ENCODE measurements around the gene DLX4.

DLX4 gene

GRCh38 chr17:49992933-49993422 is 24.0 kb downstream of the DLX4 start:
- Histone ChIP-seq H3K27ac (ENCODE audit: low read length) (no peak overlapping the region), H3K4me3 (ENCODE audit: low read depth in 1 of 2, low read length in 2 of 2) (no peak overlapping the region), H3K9ac (ENCODE audit: low read depth, low read length) (no peak overlapping the region), H3K27me3 (ENCODE audit: insufficient read depth, low read length, poor library complexity) (peaks cover 61% of the 10 kb centered on the region), H2AFZ (ENCODE audit: low read depth, low read length) (no peak overlapping the region), H4K20me1 (ENCODE audit: insufficient read depth, low read length) (peaks cover 12% of the 10 kb centered on the region), H3K4me2 (ENCODE audit: insufficient read depth, low read length) (no peak overlapping the region), H3K4me1 (ENCODE audit: insufficient read depth, low read length) (peaks cover 11% of the 10 kb centered on the region), H3K36me3 (ENCODE audit: insufficient read depth, low read length) (no peaks in the 10 kb centered on the region), H3K9me3 (ENCODE audit: insufficient read depth, low read length, severe bottlenecking) (no peaks in the 10 kb centered on the region), H3K79me2 (ENCODE audit: insufficient read depth, low read length) (no peaks in the 10 kb centered on the region)
- ATAC-seq (ENCODE audit: insufficient read depth, low read depth) (no peak), DNase-seq (no peak)
- TF ChIP-seq CTCF (IDR thresholded peaks at IDR 0.05; ENCODE audit: borderline replicate concordance, extremely low read depth, low read length, poor library complexity, severe bottlenecking) = no peak
- no peak for TF ChIP-seq EZH2 (IDR thresholded peaks at IDR 0.05; ENCODE audit: borderline replicate concordance, low read depth, low read length, severe bottlenecking)

GRCh38 chr17:49993423-49994060 is 24.6 kb downstream of the DLX4 start:
- peaks cover 56% of the 10 kb centered on the region for H3K27me3 ChIP-seq (ENCODE audit: insufficient read depth, low read length, poor library complexity)
- peaks cover 16% of the 10 kb centered on the region for H3K4me1 ChIP-seq (ENCODE audit: insufficient read depth, low read length)
- no peak overlapping the region for H2AFZ ChIP-seq (ENCODE audit: low read depth, low read length)
- H3K4me3 ChIP-seq (ENCODE audit: low read depth in 1 of 2, low read length in 2 of 2) = no peak overlapping the region
- no peak overlapping the region for H3K27ac ChIP-seq (ENCODE audit: low read length)
- no peaks in the 10 kb centered on the region for H3K79me2 ChIP-seq (ENCODE audit: insufficient read depth, low read length)
- DNase-seq (no peak), ATAC-seq (ENCODE audit: insufficient read depth, low read depth) (no peak)
- H3K9ac ChIP-seq (ENCODE audit: low read depth, low read length) = no peak overlapping the region
- H3K9me3 ChIP-seq (ENCODE audit: insufficient read depth, low read length, severe bottlenecking) = no peaks in the 10 kb centered on the region
- H4K20me1 ChIP-seq (ENCODE audit: insufficient read depth, low read length) = peaks cover 9% of the 10 kb centered on the region
- no peak overlapping the region for H3K4me2 ChIP-seq (ENCODE audit: insufficient read depth, low read length)
- no peaks in the 10 kb centered on the region for H3K36me3 ChIP-seq (ENCODE audit: insufficient read depth, low read length)
- TF ChIP-seq EZH2 (IDR thresholded peaks at IDR 0.05; ENCODE audit: borderline replicate concordance, low read depth, low read length, severe bottlenecking) = no peak
- TF ChIP-seq CTCF (IDR thresholded peaks at IDR 0.05; ENCODE audit: borderline replicate concordance, extremely low read depth, low read length, poor library complexity, severe bottlenecking) = no peak

- Histone ChIP-seq H3K4me3 (ENCODE audit: low read depth in 1 of 2, low read length in 2 of 2) (no peak overlapping the region), H3K4me1 (ENCODE audit: insufficient read depth, low read length) (peaks cover 16% of the 10 kb centered on the region), H3K9me3 (ENCODE audit: insufficient read depth, low read length, severe bottlenecking) (no peaks in the 10 kb centered on the region), H3K9ac (ENCODE audit: low read depth, low read length) (no peak overlapping the region), H4K20me1 (ENCODE audit: insufficient read depth, low read length) (peaks cover 9% of the 10 kb centered on the region), H3K4me2 (ENCODE audit: insufficient read depth, low read length) (no peak overlapping the region), H3K36me3 (ENCODE audit: insufficient read depth, low read length) (no peaks in the 10 kb centered on the region), H3K79me2 (ENCODE audit: insufficient read depth, low read length) (no peaks in the 10 kb centered on the region), H2AFZ (ENCODE audit: low read depth, low read length) (no peak overlapping the region), H3K27ac (ENCODE audit: low read length) (no peak overlapping the region), H3K27me3 (ENCODE audit: insufficient read depth, low read length, poor library complexity) (peaks cover 55% of the 10 kb centered on the region)
- no peak for TF ChIP-seq CTCF (IDR thresholded peaks at IDR 0.05; ENCODE audit: borderline replicate concordance, extremely low read depth, low read length, poor library complexity, severe bottlenecking)
- TF ChIP-seq EZH2 (IDR thresholded peaks at IDR 0.05; ENCODE audit: borderline replicate concordance, low read depth, low read length, severe bottlenecking) = no peak
- DNase-seq (no peak), ATAC-seq (ENCODE audit: insufficient read depth, low read depth) (no peak)
Observed at GRCh38 chr17:49994085-49995054, 25.4 kb downstream of the DLX4 start.
